22Rv1 (cell line): ENCODE results near the gene TECPR2.

ENCODE experiments used
- H3K27ac ChIP-seq: fragments of 450-650 bp; 2 replicates; pipeline ENCODE4 v1.5.1; 2017
- ZFX ChIP-seq: fragments of 450-650 bp; IDR thresholded peaks from 2 replicates; pipeline ENCODE4 v1.6.1; 2017; ENCODE audit warnings: antibody characterized with exemption, borderline replicate concordance
- TF ChIP-seq, protein P1 (sequence below): fragments of 450-650 bp; IDR thresholded peaks from 2 replicates; pipeline ENCODE4 v1.5.1; 2017; ENCODE audit warnings: mild to moderate bottlenecking

TECPR2 gene

GRCh38 chr14:102426796-102427195 is 64.1 kb downstream of the TECPR2 start:
- no peak overlapping the region for H3K27ac ChIP-seq
- TF ChIP-seq, protein P1, sequence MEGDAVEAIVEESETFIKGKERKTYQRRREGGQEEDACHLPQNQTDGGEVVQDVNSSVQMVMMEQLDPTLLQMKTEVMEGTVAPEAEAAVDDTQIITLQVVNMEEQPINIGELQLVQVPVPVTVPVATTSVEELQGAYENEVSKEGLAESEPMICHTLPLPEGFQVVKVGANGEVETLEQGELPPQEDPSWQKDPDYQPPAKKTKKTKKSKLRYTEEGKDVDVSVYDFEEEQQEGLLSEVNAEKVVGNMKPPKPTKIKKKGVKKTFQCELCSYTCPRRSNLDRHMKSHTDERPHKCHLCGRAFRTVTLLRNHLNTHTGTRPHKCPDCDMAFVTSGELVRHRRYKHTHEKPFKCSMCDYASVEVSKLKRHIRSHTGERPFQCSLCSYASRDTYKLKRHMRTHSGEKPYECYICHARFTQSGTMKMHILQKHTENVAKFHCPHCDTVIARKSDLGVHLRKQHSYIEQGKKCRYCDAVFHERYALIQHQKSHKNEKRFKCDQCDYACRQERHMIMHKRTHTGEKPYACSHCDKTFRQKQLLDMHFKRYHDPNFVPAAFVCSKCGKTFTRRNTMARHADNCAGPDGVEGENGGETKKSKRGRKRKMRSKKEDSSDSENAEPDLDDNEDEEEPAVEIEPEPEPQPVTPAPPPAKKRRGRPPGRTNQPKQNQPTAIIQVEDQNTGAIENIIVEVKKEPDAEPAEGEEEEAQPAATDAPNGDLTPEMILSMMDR: no peak
- no peak for TF ChIP-seq ZFX

DNA sequence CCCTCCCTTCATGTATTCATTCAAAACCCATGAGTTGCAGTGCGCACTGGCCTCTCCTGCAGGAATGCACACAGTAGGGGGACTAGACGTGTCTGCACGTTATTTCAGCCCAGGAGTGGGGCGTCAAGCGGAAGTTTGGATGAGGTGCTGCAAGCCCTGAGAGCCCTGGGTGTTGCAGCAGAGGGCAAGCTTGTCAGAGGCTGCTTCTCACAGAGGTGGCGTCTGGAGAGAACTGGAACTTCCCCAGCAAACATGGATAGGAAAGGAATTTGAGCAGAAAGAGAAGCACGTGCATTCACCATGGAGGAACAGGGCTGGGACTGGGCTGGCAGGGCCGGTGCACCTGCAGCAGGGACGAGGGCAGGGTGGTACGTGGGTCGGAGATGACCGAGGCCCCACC is 64.9 kb downstream of the TECPR2 start:
- H3K27ac ChIP-seq: no peak overlapping the region
- TF ChIP-seq, protein P1: no peak
- TF ChIP-seq ZFX: no peak

GRCh38 chr14:102430212-102430908 is 67.6 kb downstream of the TECPR2 start:
- TF ChIP-seq, protein P1: no peak
- no peak for TF ChIP-seq ZFX
- H3K27ac ChIP-seq: no peak overlapping the region

DNA sequence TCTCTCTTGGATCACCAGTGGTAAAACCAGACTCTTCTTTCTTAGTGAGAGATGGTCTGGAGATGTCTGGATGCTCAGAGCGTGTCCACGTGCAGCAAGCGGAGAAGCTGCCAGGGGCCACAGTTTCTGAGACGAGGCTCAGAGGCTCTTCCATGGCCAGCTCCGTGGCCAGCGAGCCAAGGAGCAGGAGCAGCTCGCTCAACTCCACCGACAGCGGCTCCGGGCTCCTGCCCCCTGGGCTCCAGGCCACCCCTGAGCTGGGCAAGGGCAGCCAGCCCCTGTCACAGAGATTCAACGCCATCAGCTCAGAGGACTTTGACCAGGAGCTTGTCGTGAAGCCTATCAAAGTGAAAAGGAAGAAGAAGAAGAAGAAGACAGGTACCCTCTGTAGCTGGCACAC is 69.0 kb downstream of the TECPR2 start:
- H3K27ac ChIP-seq: no peak overlapping the region
- TF ChIP-seq ZFX: no peak
- TF ChIP-seq, protein P1: no peak

GRCh38 chr14:102434647-102435175 is 72.0 kb downstream of the TECPR2 start:
- TF ChIP-seq, protein P1: no peak
- no peak for TF ChIP-seq ZFX
- no peak overlapping the region for H3K27ac ChIP-seq

DNA sequence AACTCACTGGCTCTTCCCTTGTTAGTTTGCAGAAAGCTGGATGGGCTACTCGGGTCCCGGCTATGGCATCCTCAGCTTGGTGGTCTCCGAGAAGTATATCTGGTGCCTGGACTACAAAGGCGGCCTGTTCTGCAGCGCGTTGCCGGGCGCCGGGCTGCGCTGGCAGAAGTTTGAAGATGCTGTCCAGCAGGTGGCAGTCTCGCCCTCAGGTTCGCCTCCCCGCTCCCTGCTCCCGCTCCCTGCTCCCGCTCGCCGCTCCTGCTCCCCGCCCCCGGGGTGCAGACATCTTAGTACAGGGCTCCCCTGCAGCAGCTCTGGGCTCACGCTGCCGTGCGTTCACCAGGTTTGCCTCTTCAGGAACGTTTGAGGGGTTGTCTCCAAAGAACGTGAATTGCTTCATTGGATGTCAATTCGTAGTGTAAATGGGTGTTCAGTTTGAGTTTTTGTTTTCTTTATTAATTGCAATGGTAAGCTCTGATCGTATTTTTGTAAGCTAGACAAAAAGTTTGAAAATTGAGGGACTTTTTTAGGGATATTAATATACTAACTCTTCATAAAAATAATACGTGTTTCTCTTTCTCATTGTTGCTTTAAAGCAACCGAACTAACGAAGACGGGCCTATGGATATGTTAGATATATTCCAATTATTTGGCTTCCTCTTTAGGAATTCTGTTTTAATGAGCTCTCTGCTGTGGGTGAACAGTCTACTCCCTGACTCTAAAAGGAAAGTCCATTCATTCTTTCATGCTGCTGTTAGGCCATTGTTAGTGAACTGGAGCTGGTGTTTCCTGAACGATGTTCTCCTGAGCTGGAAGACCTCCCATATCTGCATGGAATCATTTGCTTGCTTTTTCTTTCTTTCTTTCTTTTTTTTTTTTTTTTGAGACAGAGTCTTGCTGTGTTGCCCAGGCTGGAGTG is 75.5 kb downstream of the TECPR2 start:
- TF ChIP-seq, protein P1: peak; percentile 86
- TF ChIP-seq ZFX: no peak
- H3K27ac ChIP-seq: no peak overlapping the region

DNA sequence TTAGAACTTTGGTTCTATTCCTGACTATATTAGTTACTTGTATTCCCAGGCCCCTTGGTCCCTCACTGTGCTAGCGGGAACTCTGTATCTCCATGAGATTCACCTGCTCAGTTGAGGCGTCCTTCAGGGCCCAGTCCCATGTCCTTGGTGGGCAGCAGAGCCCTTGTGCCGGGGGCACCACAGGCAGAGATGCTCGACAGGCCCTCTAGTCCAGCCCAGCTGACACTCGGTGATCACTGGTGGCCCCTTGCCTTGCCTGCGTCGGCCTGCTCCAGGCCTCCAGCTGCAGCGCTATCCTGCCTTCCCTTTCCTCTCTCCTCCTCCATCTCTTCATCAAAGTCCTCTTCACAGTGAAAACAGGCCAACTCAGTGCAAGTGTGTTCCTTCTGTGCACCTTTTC is 76.8 kb downstream of the TECPR2 start:
- no peak for TF ChIP-seq ZFX
- TF ChIP-seq, protein P1: no peak
- no peak overlapping the region for H3K27ac ChIP-seq
